Heart right ventricle (tissue), 16 donors: Measurements from ENCODE around the gene ETV1. TPM values are rescaled to one million over a fixed set of nuclear protein-coding genes. Genes with fewer than 3 reads are reported as not detected.

Experiments
- ATAC-seq, 8 donors: fragments of 200-7000 bp; cut with Tn5 transposase; one replicate each; pipeline ENCODE4 v1.9.1; 2020; ENCODE audit warnings: mild to moderate bottlenecking in 8 of 8, moderate library complexity in 8 of 8, moderate number of reproducible peaks in 1 of 8
- DNase-seq, 2 donors: peaks; one replicate each; pipeline ENCODE4 v3.0.0-alpha.2; 2020
- H3K27ac ChIP-seq, 10 donors: fragments of 200-600 bp; sonication (generic) in 2 of 10; one replicate each; pipeline versions ENCODE4 v1.5.0 to v1.8.0; 2020 to 2022; ENCODE audit warnings: mild to moderate bottlenecking in 3 of 10
- H3K27me3 ChIP-seq, 7 donors: fragments of 200-600 bp; one replicate each; pipeline ENCODE4 v1.8.0; 2021 to 2022; ENCODE audit warnings: mild to moderate bottlenecking in 2 of 7
- H3K36me3 ChIP-seq, 9 donors: fragments of 200-600 bp; sonication (generic) in 1 of 9; one replicate each; pipeline versions ENCODE4 v1.5.0 to v1.8.0; 2020 to 2022; ENCODE audit warnings: mild to moderate bottlenecking in 2 of 9
- H3K4me1 ChIP-seq, 9 donors: fragments of 200-600 bp; sonication (generic) in 1 of 9; one replicate each; pipeline versions ENCODE4 v1.5.0 to v1.8.0; 2020 to 2022; ENCODE audit warnings: mild to moderate bottlenecking in 4 of 9
- H3K4me3 ChIP-seq, 10 donors: fragments of 200-600 bp; sonication (generic) in 2 of 10; one replicate each; pipeline versions ENCODE4 v1.5.0 to v1.8.0; 2020 to 2022; ENCODE audit warnings: mild to moderate bottlenecking in 7 of 10, moderate library complexity in 2 of 10
- H3K9me3 ChIP-seq, 11 donors: fragments of 200-600 bp in 10 of 11; sonication (generic) in 2 of 11; one replicate each; pipeline versions ENCODE4 v1.5.0 to v1.8.0; 2013 to 2022; ENCODE audit warnings: mild to moderate bottlenecking in 2 of 11, control low read depth in 1 of 11, moderate library complexity in 1 of 11
- CTCF ChIP-seq, 9 donors: fragments of 200-600 bp; sonication (generic) in 2 of 9; IDR thresholded peaks; one replicate each; pipeline versions ENCODE4 v1.5.0 to v1.8.0; 2021 to 2022; ENCODE audit warnings: antibody characterized with exemption in 9 of 9, mild to moderate bottlenecking in 5 of 9, moderate library complexity in 1 of 9
- WGBS, 2 donors: extraction: QIAGEN DNeasy Blood & Tissue Kit; methylation state at CpG; one replicate each; pipeline ENCODE4 v1.1.7; 2013; ENCODE audit warnings: inconsistent platforms in 1 of 2; 5-methylcytosine and 5-hydroxymethylcytosine counted together
- intact Hi-C, 10 donors: fragments of 100-400 bp; cut with DNase I; formaldehyde crosslinking; loops; one replicate each; pipeline versions ENCODE4 v1.11.1 to v1.14.2; 2022
- polyA plus RNA-seq, 2 donors: library from polyadenylated mRNA; stranded (reverse); fragments of 200-250 nt; gene quantifications; one replicate each; pipeline ENCODE4 v1.2.3, GENCODE V29; 2013
- total RNA-seq, 10 donors: library from RNA; stranded (reverse); fragmentation: NEBNext Ultra II Directional in 3 of 10; extraction: Animal tissue kit (Norgen Biotek cat#: 25700) in 3 of 10; gene quantifications; one replicate each; pipeline versions ENCODE4 v1.2.1 to v1.2.4, GENCODE V29; 2021 to 2023
- donor health status: Arrhythmogenic right ventricular cardiomyopathy.
- donor health status: ischemic (EF 13 %, LVEDD 7.1; RV severe dilation, severe dysfunction).
- donor health status: healthy with polysubstance abuse.
- donor health status: DM: no; HTN: yes; CAD: no.
- donor health status: DM: no; HTN: no; CAD: no.
- donor health status: ischemic (EF 25% LVEDD 6.9; RV normal size, moderate dysfunction).
- donor health status: ischemic (EF 25% LVEDD 5.7; RV mildly dilated, moderate dysfunction).
- donor health status: healthy.
- donor health status: DM: yes; HTN: yes; CAD: no.
- donor health status: Ischemic cardiomyopathy.
- donor health status: ischemic (EF 35%, LVEDD 5.7; RV mildly dilated, moderate dysfunction).
- donor health status: nonischemic (EF 11% LVEDD 7.7; RV severe dilation, severe dysfunction).
- donor health status: DM: yes; HTN: yes; CAD: no.
- donor health status: PGD.
- donor health status: ischemic (EF 29% LVEDD 5.4; RV normal size, mild dysfunction).
- donor health status: nonischemic (EF 23%, LVEDD 6.1; RV moderate dilation, normal function).

The ETV1 gene
- total and polyA plus RNA-seq, 12 donors: 9.5 to 118 (median 55.1) TPM

- peak overlapping the region; percentile 51 to 87 (median 69) for H3K4me3 ChIP-seq
- no peak for DNase-seq
- peak overlapping the region in 7 of 10 donors; percentile 92 to 98 (median 94) for H3K27ac ChIP-seq
- intact Hi-C loops: loop anchor here in 3 of 10 donors (2.0 to 10.0 kb wide), 3 partner anchors 207 to 471 kb away; no protein-coding TSS in a partner anchor
- no peaks in the 10 kb centered on the region for H3K9me3 ChIP-seq
- no peak for ATAC-seq
- peaks cover 0 to 43% (median 25%) of the 10 kb centered on the region in 9 donors for H3K4me1 ChIP-seq
- TF ChIP-seq CTCF (IDR thresholded peaks at IDR 0.05): no peak
- no peaks in the 10 kb centered on the region for H3K27me3 ChIP-seq
- no peaks in the 10 kb centered on the region for H3K36me3 ChIP-seq
- 6 to 17% methylated on average over 8 of the region's 8 CpGs for WGBS, 2 donors
Observed at GRCh38 chr7:13988065-13988464, 1.4 kb downstream of the ETV1 start.

GRCh38 chr7:13987395-13987794 lies 2.1 kb downstream of the ETV1 start:
- ATAC-seq (no peak), DNase-seq (no peak)
- TF ChIP-seq CTCF (IDR thresholded peaks at IDR 0.05): no peak
- H3K27ac ChIP-seq: peak overlapping the region in 6 of 10 donors; percentile 93 to 98 (median 94)
- H3K36me3 ChIP-seq: no peaks in the 10 kb centered on the region
- H3K4me1 ChIP-seq: peaks cover 0 to 46% (median 29%) of the 10 kb centered on the region in 9 donors
- WGBS, 2 donors: 21 to 33% methylated on average over 1 of the region's 1 CpG
- intact Hi-C loops: loop anchor here in 2 of 10 donors (2.0 to 10.0 kb wide), 3 partner anchors 207 to 469 kb away; no protein-coding TSS in a partner anchor
- H3K27me3 ChIP-seq: no peaks in the 10 kb centered on the region
- peak overlapping the region in 8 of 10 donors; percentile 63 to 87 (median 72) for H3K4me3 ChIP-seq
- H3K9me3 ChIP-seq: no peaks in the 10 kb centered on the region

GRCh38 chr7:13986208-13986607 lies 3.3 kb downstream of the ETV1 start:
- Histone ChIP-seq H3K27me3 (no peaks in the 10 kb centered on the region), H3K27ac (peak overlapping the region in 4 of 10 donors; percentile 5 to 94 (median 40)), H3K4me3 (peak overlapping the region in 8 of 10 donors; percentile 4 to 87 (median 69)), H3K9me3 (no peaks in the 10 kb centered on the region), H3K36me3 (no peaks in the 10 kb centered on the region), H3K4me1 (peaks cover 0 to 49% (median 32%) of the 10 kb centered on the region in 9 donors)
- no peak for ATAC-seq
- TF ChIP-seq CTCF (IDR thresholded peaks at IDR 0.05): no peak
- intact Hi-C loops: loop anchor here in 2 of 10 donors (2.0 to 10.0 kb wide), 3 partner anchors 209 to 471 kb away; no protein-coding TSS in a partner anchor
- 37 to 49% methylated on average over 2 of the region's 2 CpGs for WGBS, 2 donors
- no peak for DNase-seq

GRCh38 chr7:13984831-13985685 lies 4.4 kb downstream of the ETV1 start:
- H3K27me3 ChIP-seq: no peaks in the 10 kb centered on the region
- H3K36me3 ChIP-seq: no peaks in the 10 kb centered on the region
- WGBS, 2 donors: 47 to 53% methylated on average over 2 of the region's 2 CpGs
- no peak for TF ChIP-seq CTCF (IDR thresholded peaks at IDR 0.05)
- peak overlapping the region in 8 of 10 donors; percentile 4 to 87 (median 69) for H3K4me3 ChIP-seq
- intact Hi-C loops: loop anchor here in 2 of 10 donors (10.0 kb wide), 2 partner anchors 210 to 470 kb away; no protein-coding TSS in a partner anchor
- H3K4me1 ChIP-seq: peaks cover 0 to 60% (median 43%) of the 10 kb centered on the region in 9 donors
- no peaks in the 10 kb centered on the region for H3K9me3 ChIP-seq
- H3K27ac ChIP-seq: peak overlapping the region in 3 of 10 donors; percentile 5 to 94 (median 56)
- no peak for DNase-seq
- ATAC-seq: no peak
